PC-9 (cell line): ENCODE results near the gene PCYT2. TPM values are rescaled to one million over a fixed set of nuclear protein-coding genes. Genes with fewer than 3 reads are reported as not detected.
A peak's percentile ranks its signal among the peaks of the same experiment; 100 is the strongest.

Source experiments
- BruUV-seq: library from RNA; stranded (reverse); fragments of 400-500 nt; replicated peaks from 2 replicates; lab custom pipeline; 2021; lab: Mats Ljungman, UMichigan
- CTCF ChIA-PET: fragments of 300-600 bp; sonication (Branson Sonifier 250); formaldehyde crosslinking; loops from one replicate; lab custom pipeline; 2022; ENCODE audit warnings: antibody characterized with exemption; lab: Charles Lee
- POLR2A ChIA-PET: fragments of 300-600 bp; sonication (Branson Sonifier 250); formaldehyde crosslinking; loops from one replicate; lab custom pipeline; 2022; ENCODE audit warnings: antibody characterized with exemption; ENCODE audit not compliant: unreplicated experiment; lab: Charles Lee
- DNase-seq, 2 experiments: peaks; one replicate each; pipeline versions ENCODE4 v3.0.0 to v3.0.0-alpha.2; 2015 to 2022; ENCODE audit warnings: mixed read lengths in 1 of 2
- H2AFZ ChIP-seq: fragments of 200-600 bp; sonication (generic); 2 replicates; pipeline ENCODE4 v1.8.1; 2017; ENCODE audit warnings: antibody characterized with exemption
- H3F3A ChIP-seq: fragments of 200-600 bp; sonication (generic); 2 replicates; pipeline ENCODE4 v1.8.1; 2017; ENCODE audit warnings: antibody characterized with exemption, mild to moderate bottlenecking, low read depth; ENCODE audit not compliant: insufficient read depth
- H3K27ac ChIP-seq: fragments of 200-600 bp; sonication (generic); 2 replicates; pipeline ENCODE4 v1.6.1; 2016; ENCODE audit warnings: mixed run types
- H3K27me3 ChIP-seq: fragments of 200-600 bp; sonication (generic); 2 replicates; pipeline ENCODE4 v1.6.1; 2016; ENCODE audit warnings: low read depth, mixed run types; ENCODE audit not compliant: insufficient read depth
- H3K36me3 ChIP-seq: fragments of 200-600 bp; sonication (generic); 2 replicates; pipeline ENCODE4 v1.6.1; 2016; ENCODE audit warnings: low read depth, mixed run types
- H3K4me1 ChIP-seq: fragments of 200-600 bp; sonication (generic); replicated peaks from 2 replicates; pipeline ENCODE4 v1.6.1; 2016; ENCODE audit warnings: mixed run types; ENCODE audit not compliant: insufficient read depth
- H3K4me2 ChIP-seq: fragments of 200-600 bp; sonication (generic); 2 replicates; pipeline ENCODE4 v1.6.1; 2017; ENCODE audit warnings: mixed run types
- H3K4me3 ChIP-seq: fragments of 200-600 bp; sonication (generic); 2 replicates; pipeline ENCODE4 v1.6.1; 2016; ENCODE audit warnings: mixed run types
- H3K79me2 ChIP-seq: fragments of 200-600 bp; sonication (generic); 2 replicates; pipeline ENCODE4 v1.6.1; 2017; ENCODE audit warnings: low read depth, mixed run types
- H3K9me2 ChIP-seq: fragments of 200-600 bp; sonication (generic); 2 replicates; pipeline ENCODE4 v1.8.1; 2017; ENCODE audit warnings: mild to moderate bottlenecking; ENCODE audit not compliant: insufficient read depth
- H3K9me3 ChIP-seq: fragments of 200-600 bp; sonication (generic); 2 replicates; pipeline ENCODE4 v1.8.1; 2016; ENCODE audit warnings: low read depth; ENCODE audit not compliant: insufficient read depth
- H4K20me1 ChIP-seq: fragments of 200-600 bp; sonication (generic); 2 replicates; pipeline ENCODE4 v1.8.1; 2017; ENCODE audit not compliant: insufficient read depth
- CTCF ChIP-seq: fragments of 200-600 bp; sonication (generic); conservative IDR thresholded peaks from 2 replicates; pipeline ENCODE4 v1.6.1; 2017; ENCODE audit warnings: mixed run types, antibody characterized with exemption, mild to moderate bottlenecking, moderate library complexity
- EZH2 ChIP-seq: fragments of 200-600 bp; sonication (generic); IDR thresholded peaks from 2 replicates; pipeline ENCODE4 v1.8.0; 2017; ENCODE audit warnings: antibody characterized with exemption, low read depth
- intact Hi-C: fragments of 100-400 bp; cut with micrococcal nuclease; formaldehyde crosslinking; loops from one replicate; pipeline ENCODE4 v1.10.0; 2022; ENCODE audit not compliant: unreplicated experiment
- total RNA-seq: library from RNA; stranded (reverse); gene quantifications from 2 replicates; pipeline ENCODE4 v1.2.3, GENCODE V29; 2021

Gene PCYT2
- total RNA-seq, 1 experiment from 2014 or later = 82.2 TPM

GRCh38 chr17:81871387-81872230, 39.6 kb downstream of the PCYT2 start:
- Histone ChIP-seq H3K36me3 (no peaks in the 10 kb centered on the region), H3K79me2 (peaks cover 29% of the 10 kb centered on the region), H3K4me3 (peak overlapping the region; percentile 88), H3K27me3 (no peaks in the 10 kb centered on the region), H3F3A (peaks cover 53% of the 10 kb centered on the region), H3K27ac (peak overlapping the region; percentile 87), H2AFZ (peak overlapping the region; percentile 77), H4K20me1 (peaks cover 17% of the 10 kb centered on the region), H3K4me1 (0 out of 2 replicates have a peak, but pooled peaks cover 14% of the 10 kb centered on the region), H3K4me2 (peak overlapping the region; percentile 95), H3K9me3 (no peaks in the 10 kb centered on the region), H3K9me2 (no peaks in the 10 kb centered on the region)
- ChIA-PET POLR2A (interaction anchor here (0.7 kb wide), 1 partner anchor 149 kb away, joined by 3 read pairs; no protein-coding TSS in a partner anchor), CTCF (no interaction called here)
- peak; percentile 47 to 91 for DNase-seq
- TSS peak; percentile 63 for BruUV-seq
- intact Hi-C loops = loop anchor here (2.0 kb wide), 1 partner anchor 151 kb away; the partner anchor contains the start of genes CENPX and LRRC45
- TF ChIP-seq CTCF = no peak; the same call in 1 of the 2 replicates
- TF ChIP-seq EZH2 = no peak

GRCh38 chr17:81870981-81871386, 40.2 kb downstream of the PCYT2 start, which contains the start of gene ARHGDIA:
Gene ARHGDIA, minus strand, starts transcription at chr17:81871337. Its CDS starts 1,407 bp downstream, at chr17:81869930.
- CTCF ChIA-PET = no interaction called here
- H2AFZ ChIP-seq = peak within 1 kb of the TSS; percentile 77
- no TSS peak for BruUV-seq

More at GRCh38 chr17:81870981-81871386, 40.2 kb downstream of the PCYT2 start, which contains the start of gene ARHGDIA:
- H3K4me2 ChIP-seq = peak within 1 kb of the TSS; percentile 95
- H3K9me3 ChIP-seq = no peaks in the 10 kb centered on the region
- peaks cover 29% of the 10 kb centered on the region for H3K79me2 ChIP-seq
- intact Hi-C loops = loop anchor here (2.0 kb wide), 1 partner anchor 152 kb away; the partner anchor contains the start of genes CENPX and LRRC45
- TF ChIP-seq CTCF = no peak
- TF ChIP-seq EZH2 = no peak
- H3K4me3 ChIP-seq = peak within 1 kb of the TSS; percentile 88
- H4K20me1 ChIP-seq = peaks cover 17% of the 10 kb centered on the region
- H3K36me3 ChIP-seq = no peaks in the 10 kb centered on the region
- H3K9me2 ChIP-seq = no peaks in the 10 kb centered on the region
- peak within 1 kb of the TSS; percentile 87 for H3K27ac ChIP-seq
- H3K4me1 ChIP-seq = 0 out of 2 replicates have a peak, but pooled peaks cover 14% of the 10 kb centered on the region
- no peaks in the 10 kb centered on the region for H3K27me3 ChIP-seq
- no peak for DNase-seq
- H3F3A ChIP-seq = peaks cover 59% of the 10 kb centered on the region
- POLR2A ChIA-PET = interaction anchor here (0.5 kb wide), 1 partner anchor 511 kb away, joined by 11 read pairs; no protein-coding TSS in a partner anchor
